HFFc6 (cell line): ENCODE measurements around the gene PGK2. TPM values are rescaled to one million over a fixed set of nuclear protein-coding genes. Genes with fewer than 3 reads are reported as not detected.

Experiments used
- DNase-seq: peaks from one replicate; pipeline ENCODE4 v3.0.0-alpha.2; 2018
- H3K27ac Mint-ChIP-seq: 2 replicates; pipeline ENCODE4 v1.8.0; 2020; ENCODE audit warnings: mild to moderate bottlenecking, mixed read lengths
- H3K27me3 Mint-ChIP-seq: 2 replicates; pipeline ENCODE4 v1.8.0; 2021; ENCODE audit warnings: mild to moderate bottlenecking, moderate library complexity, mixed read lengths; ENCODE audit not compliant: insufficient read depth
- H3K36me3 Mint-ChIP-seq: 2 replicates; pipeline ENCODE4 v1.8.0; 2021; ENCODE audit warnings: low read depth, mixed read lengths
- H3K4me1 Mint-ChIP-seq: 2 replicates; pipeline ENCODE4 v1.8.0; 2020; ENCODE audit warnings: low read depth, mixed read lengths
- H3K4me3 Mint-ChIP-seq: 2 replicates; pipeline ENCODE4 v1.8.0; 2020; ENCODE audit warnings: mild to moderate bottlenecking, moderate library complexity, mixed read lengths
- H3K9me3 Mint-ChIP-seq: 2 replicates; pipeline ENCODE4 v1.8.0; 2020; ENCODE audit warnings: mild to moderate bottlenecking, mixed read lengths
- CTCF ChIP-seq: fragments of 200-600 bp; sonication (generic); IDR thresholded peaks from 2 replicates; pipeline ENCODE4 v1.5.0; 2021; ENCODE audit warnings: antibody characterized with exemption, mild to moderate bottlenecking
- total RNA-seq, 6 experiments: library from RNA; stranded (reverse); fragmentation: NEBNext Ultra II Directional; extraction: Animal tissue kit (Norgen Biotek cat#: 25700); gene quantifications; 2 replicates in 1 of 6; 3 replicates in 5 of 6; pipeline ENCODE4 v1.2.3, GENCODE V29; 2021

The PGK2 gene
- total RNA-seq, 6 experiments from 2014 or later = not detected

- Mint-ChIP-seq H3K4me3 (no peak overlapping the region), H3K27me3 (no peaks in the 10 kb centered on the region), H3K36me3 (no peaks in the 10 kb centered on the region), H3K27ac (no peak overlapping the region), H3K4me1 (no peaks in the 10 kb centered on the region), H3K9me3 (peaks cover 15% of the 10 kb centered on the region)
- no peak for DNase-seq
- no peak for TF ChIP-seq CTCF
These were observed 3.3 kb upstream of the PGK2 start for GRCh38 chr6:49790341-49790740.

GRCh38 chr6:49784272-49784671 lies 2.8 kb downstream of the PGK2 start:
- Mint-ChIP-seq H3K4me3 (no peak overlapping the region), H3K9me3 (peaks cover 33% of the 10 kb centered on the region), H3K27me3 (no peaks in the 10 kb centered on the region), H3K27ac (no peak overlapping the region), H3K4me1 (no peaks in the 10 kb centered on the region), H3K36me3 (no peaks in the 10 kb centered on the region)
- no peak for DNase-seq
- no peak for TF ChIP-seq CTCF

- H3K36me3 Mint-ChIP-seq = no peaks in the 10 kb centered on the region
- DNase-seq = no peak
- H3K4me3 Mint-ChIP-seq = no peak overlapping the region
- no peak for TF ChIP-seq CTCF
- H3K4me1 Mint-ChIP-seq = no peaks in the 10 kb centered on the region
- H3K27me3 Mint-ChIP-seq = no peaks in the 10 kb centered on the region
- H3K27ac Mint-ChIP-seq = no peak overlapping the region
- peaks cover 34% of the 10 kb centered on the region for H3K9me3 Mint-ChIP-seq
These were observed 4.4 kb downstream of the PGK2 start for GRCh38 chr6:49782725-49783124.

DNA sequence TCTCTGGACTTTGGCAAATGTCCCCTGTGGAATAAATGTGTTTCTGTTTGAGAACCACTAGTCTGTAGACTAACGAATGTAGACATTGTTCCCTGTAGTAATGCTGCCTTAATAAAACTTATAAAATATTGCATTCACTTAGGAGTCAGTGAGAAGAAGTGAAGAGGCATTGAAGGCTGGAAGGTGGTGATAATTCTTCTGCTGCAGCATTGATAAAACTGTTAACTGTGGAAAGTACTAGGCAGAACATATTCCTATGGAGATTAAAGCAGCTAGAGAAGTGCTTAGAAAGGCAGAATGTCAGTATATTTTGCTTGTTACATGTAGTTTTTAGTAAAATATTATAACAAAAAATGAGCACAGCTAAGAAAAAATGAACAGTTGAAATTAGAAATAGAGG lies 4.8 kb downstream of the PGK2 start:
- Mint-ChIP-seq H3K27me3 (no peaks in the 10 kb centered on the region), H3K4me3 (no peak overlapping the region), H3K36me3 (no peaks in the 10 kb centered on the region), H3K9me3 (peaks cover 32% of the 10 kb centered on the region), H3K4me1 (no peaks in the 10 kb centered on the region), H3K27ac (no peak overlapping the region)
- DNase-seq = no peak
- no peak for TF ChIP-seq CTCF

GRCh38 chr6:49776444-49776843 lies 10.6 kb downstream of the PGK2 start:
- no peaks in the 10 kb centered on the region for H3K27me3 Mint-ChIP-seq
- no peak overlapping the region for H3K4me3 Mint-ChIP-seq
- H3K4me1 Mint-ChIP-seq = no peaks in the 10 kb centered on the region
- TF ChIP-seq CTCF = no peak
- H3K9me3 Mint-ChIP-seq = peaks cover 26% of the 10 kb centered on the region
- H3K36me3 Mint-ChIP-seq = peaks cover 7% of the 10 kb centered on the region
- H3K27ac Mint-ChIP-seq = no peak overlapping the region
- no peak for DNase-seq

DNA sequence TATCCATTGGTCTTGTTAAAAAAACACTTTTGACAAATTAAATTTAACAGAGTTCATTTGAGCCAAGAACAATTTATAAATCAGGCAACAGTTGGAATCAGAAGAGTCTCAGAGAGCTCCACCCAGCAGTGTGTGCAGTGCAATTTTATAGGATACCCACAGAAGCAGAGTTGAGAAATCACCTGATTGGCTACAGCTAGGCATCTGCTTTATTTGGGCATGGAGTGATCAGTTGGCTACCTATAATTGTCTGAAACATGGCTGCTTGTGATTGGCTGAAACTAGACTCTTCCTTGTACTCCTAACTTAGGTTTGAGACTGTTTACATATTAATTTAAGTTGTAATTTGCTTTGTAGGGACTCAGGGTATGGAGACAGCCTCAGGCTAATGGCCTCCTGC lies 12.0 kb downstream of the PGK2 start:
- Mint-ChIP-seq H3K27ac (no peak overlapping the region), H3K9me3 (peaks cover 26% of the 10 kb centered on the region), H3K36me3 (peaks cover 7% of the 10 kb centered on the region), H3K4me1 (no peaks in the 10 kb centered on the region), H3K27me3 (no peaks in the 10 kb centered on the region), H3K4me3 (no peak overlapping the region)
- DNase-seq = no peak
- TF ChIP-seq CTCF = no peak
